Sigmoid colon (tissue), 4 donors: ENCODE measurements around the gene ABCA13.

Experiments used
- EP300 ChIP-seq, 4 donors: sonication (generic); formaldehyde crosslinking; IDR thresholded peaks; one replicate each; pipeline ENCODE4 v1.6.1; 2017; ENCODE audit warnings: antibody characterized with exemption in 4 of 4
- POLR2A ChIP-seq, 2 donors: fragments of 450-650 bp; IDR thresholded peaks; one replicate each; pipeline ENCODE4 v1.6.1; 2016; ENCODE audit warnings: antibody characterized with exemption in 2 of 2, mild to moderate bottlenecking in 2 of 2, moderate library complexity in 2 of 2
- TF ChIP-seq, protein P1 (sequence below), 4 experiments: fragments of 450-650 bp in 3 of 4; fragments of 200-600 bp in 1 of 4; IDR thresholded peaks; one replicate each; pipeline ENCODE4 v1.5.1; 2016 to 2019; ENCODE audit warnings: antibody characterized with exemption in 4 of 4, mild to moderate bottlenecking in 3 of 4, moderate library complexity in 2 of 4

DNA sequence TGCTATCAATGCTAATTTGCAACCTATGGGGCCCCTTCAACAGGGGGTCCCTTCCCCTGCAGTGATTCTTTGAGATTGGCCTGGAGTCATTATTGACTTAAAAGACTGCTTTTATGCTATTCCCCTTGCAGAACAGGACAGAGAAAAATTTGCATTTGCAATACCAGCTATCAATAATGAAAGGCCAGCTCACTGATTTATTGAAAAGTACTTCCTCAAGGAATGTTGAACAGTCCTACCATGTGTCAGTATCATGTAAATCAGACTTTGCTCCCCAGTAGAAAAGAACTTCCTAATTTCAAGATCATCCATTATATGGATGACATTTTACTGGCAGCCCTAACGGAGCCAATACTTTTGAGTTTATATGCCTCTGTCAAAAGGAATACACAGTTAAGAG lies 29.7 kb upstream of the ABCA13 start:
- TF ChIP-seq POLR2A (IDR thresholded peaks at IDR 0.05) = no peak
- TF ChIP-seq, protein P1, sequence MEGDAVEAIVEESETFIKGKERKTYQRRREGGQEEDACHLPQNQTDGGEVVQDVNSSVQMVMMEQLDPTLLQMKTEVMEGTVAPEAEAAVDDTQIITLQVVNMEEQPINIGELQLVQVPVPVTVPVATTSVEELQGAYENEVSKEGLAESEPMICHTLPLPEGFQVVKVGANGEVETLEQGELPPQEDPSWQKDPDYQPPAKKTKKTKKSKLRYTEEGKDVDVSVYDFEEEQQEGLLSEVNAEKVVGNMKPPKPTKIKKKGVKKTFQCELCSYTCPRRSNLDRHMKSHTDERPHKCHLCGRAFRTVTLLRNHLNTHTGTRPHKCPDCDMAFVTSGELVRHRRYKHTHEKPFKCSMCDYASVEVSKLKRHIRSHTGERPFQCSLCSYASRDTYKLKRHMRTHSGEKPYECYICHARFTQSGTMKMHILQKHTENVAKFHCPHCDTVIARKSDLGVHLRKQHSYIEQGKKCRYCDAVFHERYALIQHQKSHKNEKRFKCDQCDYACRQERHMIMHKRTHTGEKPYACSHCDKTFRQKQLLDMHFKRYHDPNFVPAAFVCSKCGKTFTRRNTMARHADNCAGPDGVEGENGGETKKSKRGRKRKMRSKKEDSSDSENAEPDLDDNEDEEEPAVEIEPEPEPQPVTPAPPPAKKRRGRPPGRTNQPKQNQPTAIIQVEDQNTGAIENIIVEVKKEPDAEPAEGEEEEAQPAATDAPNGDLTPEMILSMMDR (IDR thresholded peaks at IDR 0.05) = no peak
- TF ChIP-seq EP300 (IDR thresholded peaks at IDR 0.05) = no peak
